Stomach (tissue), 9 donors: ENCODE measurements around the gene PAK2. TPM values are rescaled to one million over a fixed set of nuclear protein-coding genes. Genes with fewer than 3 reads are reported as not detected.

ENCODE experiments used
- DNase-seq, 2 donors: peaks; one replicate each; pipeline versions ENCODE4 v3.0.0 to v3.0.0-alpha.2; 2013 to 2019
- H3K27ac ChIP-seq, 5 donors: fragments of 200-600 bp in 4 of 5; sonication (generic) in 4 of 5; one replicate each; pipeline ENCODE4 v1.5.1; 2013 to 2019; ENCODE audit warnings: mild to moderate bottlenecking in 1 of 5, moderate library complexity in 1 of 5
- H3K27me3 ChIP-seq, 3 donors: fragments of 200-600 bp; sonication (generic); one replicate each; pipeline ENCODE4 v1.5.1; 2017 to 2019; ENCODE audit warnings: mixed run types in 1 of 3
- H3K36me3 ChIP-seq, 4 donors: fragments of 200-600 bp; sonication (generic); 1 replicate in 3 of 4; 2 replicates in 1 of 4; pipeline ENCODE4 v1.5.1; 2016 to 2019
- H3K4me1 ChIP-seq, 4 donors: fragments of 200-600 bp; sonication (generic); one replicate each; pipeline ENCODE4 v1.5.1; 2016 to 2019
- H3K4me3 ChIP-seq, 4 donors: fragments of 200-600 bp; sonication (generic) in 3 of 4; one replicate each; pipeline ENCODE4 v1.5.1; 2016 to 2019; ENCODE audit warnings: mild to moderate bottlenecking in 1 of 4
- H3K9me3 ChIP-seq, 4 donors: fragments of 200-600 bp; sonication (generic); one replicate each; pipeline ENCODE4 v1.5.1; 2016 to 2019
- EP300 ChIP-seq: sonication (generic); formaldehyde crosslinking; IDR thresholded peaks from one replicate; pipeline ENCODE4 v1.6.1; 2017; ENCODE audit warnings: antibody characterized with exemption
- POLR2A ChIP-seq, 4 donors: fragments of 450-650 bp; IDR thresholded peaks; one replicate each; pipeline ENCODE4 v1.6.1; 2016; ENCODE audit warnings: antibody characterized with exemption in 4 of 4, control low read depth in 2 of 4, mild to moderate bottlenecking in 1 of 4, moderate library complexity in 1 of 4
- POLR2AphosphoS5 ChIP-seq, 3 donors: sonication (generic); formaldehyde crosslinking; IDR thresholded peaks; one replicate each; pipeline ENCODE4 v1.6.1; 2016; ENCODE audit warnings: antibody characterized with exemption in 3 of 3
- WGBS, 5 donors: extraction: QIAGEN DNeasy Blood & Tissue Kit in 3 of 5; methylation state at CpG; one replicate each; pipeline versions ENCODE4 v1.1.5 to v1.1.7; 2013 to 2018; 5-methylcytosine and 5-hydroxymethylcytosine counted together
- intact Hi-C: fragments of 100-400 bp; cut with DNase I; formaldehyde crosslinking; loops from one replicate; pipeline ENCODE4 v1.15.1; 2023; ENCODE audit warnings: low total_unique reads
- polyA plus RNA-seq, 3 donors: library from polyadenylated mRNA; stranded (reverse); fragments of 200-250 nt; gene quantifications; one replicate each; pipeline ENCODE4 v1.2.3, GENCODE V29; 2013
- total RNA-seq, 5 donors: library from RNA; depleted of rRNA; stranded (reverse); fragments of >200 nt; gene quantifications; one replicate each; pipeline versions ENCODE4 v1.1.0 to v1.2.3, GENCODE V29; 2014 to 2016
- TF ChIP-seq, protein P1 (sequence below), 7 experiments: fragments of 450-650 bp in 4 of 7; fragments of 200-600 bp in 3 of 7; sonication (generic) in 3 of 7; IDR thresholded peaks; one replicate each; pipeline ENCODE4 v1.5.1; 2016 to 2019; ENCODE audit warnings: antibody characterized with exemption in 7 of 7, control low read depth in 2 of 7, mild to moderate bottlenecking in 1 of 7
- donor health status: healthy with polysubstance abuse.
- donor health status: Bipolar disorder and iron deficiency.
- donor health status: healthy.

Gene PAK2
- total and polyA plus RNA-seq, 8 donors, result 11.1 to 88.7 (median 22.0) TPM

DNA sequence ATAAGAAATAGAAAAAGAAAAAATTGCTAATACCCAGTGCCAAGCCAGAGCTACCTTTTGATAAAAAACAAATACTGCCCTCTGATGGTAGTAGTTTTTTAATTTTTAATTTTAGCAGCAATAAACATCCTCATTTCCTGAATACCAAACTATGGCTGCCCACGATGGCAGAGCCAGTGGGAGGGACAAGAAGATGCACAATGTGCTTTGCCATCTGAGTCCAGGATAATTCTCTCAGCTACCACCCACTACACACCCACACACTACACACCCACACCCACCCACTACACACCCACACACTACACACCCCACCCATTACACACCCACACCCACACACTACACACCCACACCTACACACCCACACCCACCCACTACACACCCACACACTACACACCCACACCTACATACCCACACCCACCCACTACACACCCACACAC lies 45.4 kb upstream of the PAK2 start:
- no peaks in the 10 kb centered on the region for H3K9me3 ChIP-seq
- WGBS, 5 donors, result 0 to 6% (median 0%) methylated on average over 1 of the region's 1 CpG
- H3K36me3 ChIP-seq, result no peaks in the 10 kb centered on the region
- H3K27ac ChIP-seq, result no peak overlapping the region
- H3K4me3 ChIP-seq, result no peak overlapping the region
- no peaks in the 10 kb centered on the region for H3K27me3 ChIP-seq
- no peak for TF ChIP-seq POLR2AphosphoS5 (IDR thresholded peaks at IDR 0.05)
- TF ChIP-seq, protein P1, sequence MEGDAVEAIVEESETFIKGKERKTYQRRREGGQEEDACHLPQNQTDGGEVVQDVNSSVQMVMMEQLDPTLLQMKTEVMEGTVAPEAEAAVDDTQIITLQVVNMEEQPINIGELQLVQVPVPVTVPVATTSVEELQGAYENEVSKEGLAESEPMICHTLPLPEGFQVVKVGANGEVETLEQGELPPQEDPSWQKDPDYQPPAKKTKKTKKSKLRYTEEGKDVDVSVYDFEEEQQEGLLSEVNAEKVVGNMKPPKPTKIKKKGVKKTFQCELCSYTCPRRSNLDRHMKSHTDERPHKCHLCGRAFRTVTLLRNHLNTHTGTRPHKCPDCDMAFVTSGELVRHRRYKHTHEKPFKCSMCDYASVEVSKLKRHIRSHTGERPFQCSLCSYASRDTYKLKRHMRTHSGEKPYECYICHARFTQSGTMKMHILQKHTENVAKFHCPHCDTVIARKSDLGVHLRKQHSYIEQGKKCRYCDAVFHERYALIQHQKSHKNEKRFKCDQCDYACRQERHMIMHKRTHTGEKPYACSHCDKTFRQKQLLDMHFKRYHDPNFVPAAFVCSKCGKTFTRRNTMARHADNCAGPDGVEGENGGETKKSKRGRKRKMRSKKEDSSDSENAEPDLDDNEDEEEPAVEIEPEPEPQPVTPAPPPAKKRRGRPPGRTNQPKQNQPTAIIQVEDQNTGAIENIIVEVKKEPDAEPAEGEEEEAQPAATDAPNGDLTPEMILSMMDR (IDR thresholded peaks at IDR 0.05), result no peak
- no peak for TF ChIP-seq EP300
- TF ChIP-seq POLR2A (IDR thresholded peaks at IDR 0.05), result no peak
- intact Hi-C loops, result no loop called here
- DNase-seq, result peak in 1 of 2 donors; percentile 19
- peaks cover 0 to 11% (median 0%) of the 10 kb centered on the region in 4 donors for H3K4me1 ChIP-seq

DNA sequence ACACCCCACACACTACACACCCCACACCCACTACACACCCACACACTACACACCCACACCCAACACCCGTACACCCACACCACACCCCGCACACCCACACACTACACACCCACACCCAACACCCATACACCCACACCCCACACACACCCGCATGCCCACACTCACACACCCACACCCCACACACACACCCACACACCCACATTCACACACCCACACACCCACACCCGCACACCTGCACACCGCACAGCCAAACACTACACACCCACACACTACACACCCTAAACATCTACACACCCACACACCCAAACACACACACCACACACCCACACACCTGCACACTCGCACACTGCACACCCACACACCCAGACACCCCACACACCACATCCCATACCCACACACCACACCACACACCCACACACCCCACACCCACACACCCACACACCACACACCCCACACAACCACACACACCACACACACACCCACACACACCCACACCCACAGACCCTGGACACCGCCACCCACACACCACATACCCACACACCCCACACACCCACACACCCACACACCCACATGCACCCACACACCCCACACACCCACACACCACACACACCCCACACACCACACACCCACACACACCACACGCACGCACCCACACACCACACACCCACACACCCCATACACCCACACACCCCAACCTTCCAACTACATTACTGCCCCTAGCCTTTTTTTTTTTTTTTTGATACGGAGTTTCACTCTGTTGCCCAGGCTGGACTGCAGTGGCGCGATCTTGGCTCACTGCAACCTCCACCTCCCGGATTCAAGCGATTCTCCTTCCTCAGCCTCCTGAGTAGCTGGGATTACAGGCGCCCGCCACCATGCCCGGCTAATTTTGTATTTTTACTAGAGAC lies 44.5 kb upstream of the PAK2 start:
- Histone ChIP-seq H3K9me3 (no peaks in the 10 kb centered on the region), H3K27ac (no peak overlapping the region), H3K4me1 (peaks cover 0 to 11% (median 0%) of the 10 kb centered on the region in 4 donors), H3K36me3 (no peaks in the 10 kb centered on the region), H3K27me3 (no peaks in the 10 kb centered on the region), H3K4me3 (no peak overlapping the region)
- TF ChIP-seq POLR2A (IDR thresholded peaks at IDR 0.05), result no peak
- TF ChIP-seq POLR2AphosphoS5 (IDR thresholded peaks at IDR 0.05), result no peak
- TF ChIP-seq, protein P1 (IDR thresholded peaks at IDR 0.05), result no peak
- TF ChIP-seq EP300, result no peak
- 87 to 95% (median 92%) methylated on average over 15 to 17 of the region's 17 CpGs for WGBS, 5 donors
- no peak for DNase-seq
- intact Hi-C loops, result no loop called here

DNA sequence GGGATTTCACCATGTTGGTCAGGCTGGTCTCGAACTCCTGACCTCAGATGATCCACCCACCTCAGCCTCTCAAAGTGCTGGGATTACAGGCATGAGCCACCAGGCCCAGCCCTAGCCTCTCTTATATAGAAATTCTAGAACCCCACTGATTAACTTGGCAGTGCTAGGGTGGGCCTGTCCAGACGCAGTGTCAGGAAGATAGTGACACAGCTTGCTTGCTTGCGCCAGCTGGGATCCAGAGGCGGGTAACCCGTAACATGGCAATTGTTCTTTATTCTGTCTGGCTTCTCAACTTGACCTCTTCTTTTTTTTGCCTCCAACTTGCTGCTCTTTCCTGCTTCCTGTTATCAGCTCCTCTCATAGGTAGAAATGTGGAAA lies 43.8 kb upstream of the PAK2 start:
- Histone ChIP-seq H3K4me1 (peaks cover 0 to 11% (median 0%) of the 10 kb centered on the region in 4 donors), H3K4me3 (no peak overlapping the region), H3K9me3 (no peaks in the 10 kb centered on the region), H3K27me3 (no peaks in the 10 kb centered on the region), H3K27ac (no peak overlapping the region), H3K36me3 (no peaks in the 10 kb centered on the region)
- TF ChIP-seq, protein P1 (IDR thresholded peaks at IDR 0.05), result no peak
- TF ChIP-seq EP300 (no peak), POLR2AphosphoS5 (IDR thresholded peaks at IDR 0.05) (no peak), POLR2A (IDR thresholded peaks at IDR 0.05) (no peak)
- intact Hi-C loops, result no loop called here
- DNase-seq, result no peak
- 79 to 86% (median 85%) methylated on average over 5 of the region's 5 CpGs for WGBS, 5 donors

DNA sequence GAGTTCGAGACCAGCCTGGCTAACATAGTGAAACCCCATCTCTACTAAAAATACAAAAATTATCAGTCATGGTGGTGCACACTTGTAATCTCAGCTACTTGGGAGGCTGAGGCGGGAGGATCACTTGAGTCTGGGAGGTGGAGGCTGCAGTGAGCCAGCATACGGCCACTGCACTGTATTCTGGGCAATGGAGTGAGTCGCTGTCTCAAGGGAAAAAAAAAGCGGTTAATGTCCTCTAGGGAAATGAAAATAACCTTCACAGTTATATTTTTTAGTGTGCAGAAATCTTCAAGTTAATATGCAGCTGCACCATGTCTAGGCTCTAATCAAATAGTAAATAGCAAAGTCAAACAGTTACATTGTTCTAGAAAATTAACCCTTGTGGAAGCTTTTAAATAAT lies 42.4 kb upstream of the PAK2 start:
- no peaks in the 10 kb centered on the region for H3K9me3 ChIP-seq
- H3K27me3 ChIP-seq, result no peaks in the 10 kb centered on the region
- WGBS, 5 donors, result 78 to 83% (median 81%) methylated on average over 5 of the region's 5 CpGs
- intact Hi-C loops, result no loop called here
- no peak overlapping the region for H3K4me3 ChIP-seq
- no peaks in the 10 kb centered on the region for H3K36me3 ChIP-seq
- TF ChIP-seq, protein P1 (IDR thresholded peaks at IDR 0.05), result no peak
- no peak for TF ChIP-seq EP300
- no peak for TF ChIP-seq POLR2A (IDR thresholded peaks at IDR 0.05)
- no peak for TF ChIP-seq POLR2AphosphoS5 (IDR thresholded peaks at IDR 0.05)
- no peak overlapping the region for H3K27ac ChIP-seq
- H3K4me1 ChIP-seq, result peaks cover 0 to 11% (median 0%) of the 10 kb centered on the region in 4 donors
- peak in 1 of 2 donors; percentile 5 for DNase-seq
